ENCODE results near the gene PRKN.

GRCh38 chr6:161544801-161545480 is 1182.6 kb downstream of the PRKN start:
- TF ChIP-seq CTCF (IDR thresholded peaks at IDR 0.05) = no peak
- TF ChIP-seq POLR2A (IDR thresholded peaks at IDR 0.05) = no peak
- no peak for TF ChIP-seq POLR2AphosphoS5 (IDR thresholded peaks at IDR 0.05)
